Right lobe of liver (tissue), 4 donors: ENCODE measurements around the gene LDLRAD4.

Source experiments
- CTCF ChIP-seq, 4 donors: fragments of 200-600 bp in 3 of 4; fragments of 450-650 bp in 1 of 4; IDR thresholded peaks; one replicate each; pipeline versions ENCODE4 v1.5.1 to v1.8.0; 2016 to 2022; ENCODE audit warnings: antibody characterized with exemption in 4 of 4, mild to moderate bottlenecking in 2 of 4
- POLR2A ChIP-seq: fragments of 450-650 bp; IDR thresholded peaks from one replicate; pipeline ENCODE4 v1.6.1; 2017; ENCODE audit warnings: antibody characterized with exemption, mild to moderate bottlenecking
- donor health status: DM: no; HTN: no; CAD: no.
- donor health status: DM: no; HTN: no; CAD: no.
- donor health status: DM: no; HTN: yes; CAD: no.

- no peak for TF ChIP-seq CTCF (IDR thresholded peaks at IDR 0.05)
- no peak for TF ChIP-seq POLR2A
Observed at GRCh38 chr18:13481820-13482617, 263.5 kb downstream of the LDLRAD4 start.
